ENCODE measurements around the gene RELL2.

Gene RELL2

DNA sequence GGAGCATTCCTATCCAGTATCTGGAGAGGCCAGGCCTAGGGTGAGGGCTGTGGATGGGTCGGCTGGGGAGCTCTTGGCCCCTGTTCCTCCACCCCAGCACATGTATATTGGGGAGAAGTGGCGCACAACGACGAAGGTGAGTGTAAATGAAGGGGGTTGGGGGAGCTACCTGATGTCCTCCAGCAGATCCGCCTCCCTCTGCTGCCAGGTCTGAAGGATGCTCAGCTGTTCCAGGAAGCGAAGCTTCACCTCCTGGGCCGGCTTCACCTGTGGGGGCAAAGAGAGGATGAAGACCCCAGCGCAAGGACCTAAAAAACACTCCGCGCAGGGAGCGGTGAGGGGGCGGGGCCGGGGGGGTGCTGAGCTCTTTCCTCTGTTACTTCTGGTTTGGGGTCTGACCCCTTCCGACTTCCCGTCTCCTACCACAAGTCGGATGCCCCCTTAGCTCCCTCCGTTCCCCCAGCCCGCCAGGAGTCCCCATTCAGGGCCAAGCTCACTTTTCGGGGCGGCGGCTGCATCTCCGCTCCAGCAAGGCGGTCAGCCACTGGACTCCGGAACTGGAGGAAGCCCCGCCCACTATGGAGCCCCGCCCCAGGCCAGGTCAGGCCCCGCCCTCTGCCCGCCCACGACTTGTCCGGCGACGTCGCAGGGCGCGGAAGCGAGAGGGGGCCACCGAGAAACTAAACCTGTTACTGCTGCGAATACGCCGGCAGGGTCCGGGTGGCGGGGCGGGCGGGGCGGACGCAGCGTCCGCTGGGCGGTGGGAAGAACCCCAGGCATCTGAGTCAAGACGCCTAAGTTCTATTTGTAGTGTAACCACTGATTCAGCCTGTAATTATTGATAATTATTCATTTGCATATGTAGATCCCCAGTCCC lies 14.3 kb downstream of the RELL2 start, which contains the start of gene FCHSD1:
TSS of gene FCHSD1 (minus strand) at position 568 of the 877 bp plus-strand sequence. CDS start at position 518, 50 bp downstream.
- peak; percentile 33 to 68 for DNase-seq

DNA sequence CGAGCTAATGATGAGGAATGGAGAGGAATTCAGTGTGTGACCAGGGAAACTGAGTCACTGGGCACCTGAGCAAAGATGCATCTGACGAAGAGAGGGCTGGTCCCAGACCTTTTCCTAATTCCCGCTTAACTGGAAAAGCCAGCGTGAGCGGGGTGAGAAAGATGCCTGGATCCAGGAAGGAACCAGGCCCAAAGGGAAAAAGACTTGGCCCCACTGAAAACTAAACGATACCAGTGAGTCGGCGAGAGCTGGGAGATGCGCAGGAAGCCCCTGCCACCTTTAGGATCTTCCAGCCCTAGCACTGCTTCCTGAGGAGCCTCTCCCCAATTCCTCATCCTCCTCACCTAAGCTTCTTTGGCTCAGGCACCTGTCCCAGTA lies 14.9 kb downstream of the RELL2 start:
- no peak for DNase-seq

DNA sequence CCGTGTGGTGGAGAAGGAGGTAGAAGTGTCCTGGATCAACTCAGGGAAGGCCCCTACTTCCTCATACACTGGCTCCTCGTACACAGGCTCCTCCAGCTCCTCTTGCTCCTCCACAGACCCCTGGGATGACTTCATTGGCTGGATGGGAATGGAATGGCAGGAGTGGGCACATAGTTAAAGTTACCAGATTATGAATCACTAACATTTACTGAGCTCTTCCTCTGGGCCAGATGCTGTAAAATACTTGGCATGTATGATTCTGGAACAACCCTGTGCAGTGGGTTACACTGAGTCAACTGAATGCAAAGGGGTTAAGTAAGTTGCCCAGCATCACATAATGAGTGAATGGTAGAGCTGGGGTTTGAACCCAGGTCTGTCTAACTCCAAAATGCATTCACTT lies 17.5 kb downstream of the RELL2 start:
- DNase-seq, result no peak

DNA sequence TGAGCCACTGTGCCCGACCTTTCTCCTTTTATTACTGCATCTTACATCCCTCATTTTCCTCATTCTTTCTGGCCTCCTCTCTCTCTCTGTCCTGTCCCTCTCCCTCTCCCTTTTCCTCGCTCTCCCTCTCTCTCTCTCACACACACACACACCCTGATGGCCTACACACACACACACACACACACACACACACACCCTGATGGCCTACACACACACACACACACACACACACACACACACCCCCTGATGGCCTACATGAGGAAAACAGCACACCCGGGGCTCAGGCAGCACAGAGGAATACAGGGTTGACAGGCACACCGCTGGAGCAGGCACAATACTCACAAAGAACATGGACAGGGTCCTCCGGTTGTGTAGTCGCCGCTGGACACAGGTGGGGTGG lies 18.2 kb downstream of the RELL2 start:
- no peak for DNase-seq

DNA sequence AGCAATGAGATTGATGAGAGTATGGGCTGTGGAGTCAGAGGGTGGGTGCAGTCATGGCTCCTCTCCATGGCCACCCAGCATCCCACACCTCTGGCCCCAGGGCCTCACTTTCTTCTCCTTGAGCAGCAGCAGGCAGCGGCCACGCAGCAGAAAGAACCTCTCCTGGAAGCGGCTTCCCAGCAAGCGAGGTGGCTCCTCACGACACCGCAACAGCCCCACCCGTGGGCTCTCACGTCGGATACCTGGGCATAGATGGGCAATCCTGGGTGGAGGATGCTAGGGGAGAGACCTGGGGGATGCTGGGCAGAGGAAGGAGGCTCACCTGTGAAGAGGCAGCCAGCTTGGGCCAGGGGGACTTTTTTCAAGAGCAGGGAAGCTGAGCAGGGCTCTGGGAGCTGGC lies 19.6 kb downstream of the RELL2 start:
- DNase-seq, result no peak

DNA sequence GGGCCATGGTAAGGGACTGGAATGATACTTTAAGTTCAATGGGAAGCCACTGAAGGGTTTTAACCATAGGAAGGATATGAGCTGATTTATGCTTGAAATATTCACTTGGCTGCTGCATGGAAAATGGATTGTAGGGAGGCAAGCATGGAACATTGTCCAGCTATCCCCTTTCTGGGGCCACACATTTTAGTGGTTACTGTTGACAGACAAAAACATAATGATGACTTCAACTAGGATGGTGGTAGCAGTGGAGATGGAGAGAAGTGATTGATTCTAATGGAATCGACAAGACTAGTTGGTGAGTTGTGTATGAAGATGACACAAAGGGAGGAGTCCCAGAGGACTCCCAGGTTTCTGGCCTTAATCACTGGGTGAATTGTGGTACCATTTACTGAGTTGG lies 20.6 kb downstream of the RELL2 start:
- DNase-seq, result no peak

DNA sequence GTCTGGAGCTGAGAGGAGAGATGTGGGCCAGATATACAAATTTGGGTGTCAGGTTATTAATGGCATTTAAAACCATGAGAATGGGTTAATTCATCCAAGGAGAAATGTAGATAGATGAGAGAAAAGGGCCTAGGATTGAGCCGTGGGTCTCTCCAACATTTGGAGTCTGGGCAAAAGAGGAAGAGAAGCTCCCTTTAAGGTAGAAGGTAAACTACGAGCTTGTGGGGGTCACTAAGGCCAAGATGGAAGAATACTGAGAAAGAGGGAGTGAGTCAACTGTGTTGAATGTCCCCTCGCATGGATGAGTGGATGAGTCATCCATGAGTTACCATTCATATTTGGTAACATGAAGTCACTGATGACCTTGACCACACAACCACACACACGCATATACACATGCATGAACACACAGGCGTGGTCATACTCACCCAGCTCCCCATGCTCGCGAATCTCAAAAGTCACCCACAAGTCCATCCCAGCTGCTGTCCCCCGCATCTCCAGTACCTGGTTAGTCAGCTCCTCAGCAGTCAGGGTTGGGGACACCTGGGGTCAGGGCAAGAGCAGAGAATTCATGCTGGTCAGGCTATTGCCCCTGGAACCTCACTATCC lies 21.2 kb downstream of the RELL2 start:
- DNase-seq, result no peak

DNA sequence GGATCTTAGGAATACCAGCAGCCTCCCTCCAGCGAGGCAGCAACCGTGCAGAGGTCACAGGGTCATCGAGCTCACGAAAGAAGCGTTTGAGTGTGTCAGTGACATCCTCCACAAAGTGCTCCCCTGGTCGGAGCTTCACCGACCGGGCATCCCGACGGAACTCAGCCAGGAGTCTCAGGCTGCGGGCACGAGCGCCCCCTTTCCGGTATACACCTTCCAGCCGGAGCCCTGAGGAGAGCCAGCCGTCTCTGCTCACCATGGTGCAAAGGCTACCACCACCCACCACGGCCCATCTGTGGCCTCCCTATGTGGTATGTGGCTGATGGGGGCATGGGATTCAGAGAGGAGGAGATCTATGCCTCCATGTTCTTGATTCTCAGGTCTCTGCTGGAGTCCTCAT lies 25.2 kb downstream of the RELL2 start:
- DNase-seq, result no peak

DNA sequence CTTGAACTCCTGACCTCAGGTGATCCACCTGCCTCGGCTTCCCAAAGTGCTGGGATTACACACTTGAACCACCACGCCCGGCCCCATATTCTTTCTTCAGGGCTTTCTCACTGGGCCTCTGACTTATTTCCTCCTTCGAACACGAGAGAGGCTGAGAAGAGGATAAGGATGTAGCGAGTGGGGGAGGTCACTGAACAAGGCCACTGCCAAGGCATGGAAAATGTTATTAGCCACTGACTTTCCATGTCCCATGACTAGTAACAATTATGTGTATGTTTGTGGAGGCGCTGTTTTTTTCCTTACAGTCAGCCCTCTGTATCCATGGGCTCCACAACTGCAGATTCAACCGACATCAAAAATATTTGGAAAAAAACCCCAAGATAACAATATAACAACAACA lies 26.7 kb downstream of the RELL2 start:
- DNase-seq, result no peak

DNA sequence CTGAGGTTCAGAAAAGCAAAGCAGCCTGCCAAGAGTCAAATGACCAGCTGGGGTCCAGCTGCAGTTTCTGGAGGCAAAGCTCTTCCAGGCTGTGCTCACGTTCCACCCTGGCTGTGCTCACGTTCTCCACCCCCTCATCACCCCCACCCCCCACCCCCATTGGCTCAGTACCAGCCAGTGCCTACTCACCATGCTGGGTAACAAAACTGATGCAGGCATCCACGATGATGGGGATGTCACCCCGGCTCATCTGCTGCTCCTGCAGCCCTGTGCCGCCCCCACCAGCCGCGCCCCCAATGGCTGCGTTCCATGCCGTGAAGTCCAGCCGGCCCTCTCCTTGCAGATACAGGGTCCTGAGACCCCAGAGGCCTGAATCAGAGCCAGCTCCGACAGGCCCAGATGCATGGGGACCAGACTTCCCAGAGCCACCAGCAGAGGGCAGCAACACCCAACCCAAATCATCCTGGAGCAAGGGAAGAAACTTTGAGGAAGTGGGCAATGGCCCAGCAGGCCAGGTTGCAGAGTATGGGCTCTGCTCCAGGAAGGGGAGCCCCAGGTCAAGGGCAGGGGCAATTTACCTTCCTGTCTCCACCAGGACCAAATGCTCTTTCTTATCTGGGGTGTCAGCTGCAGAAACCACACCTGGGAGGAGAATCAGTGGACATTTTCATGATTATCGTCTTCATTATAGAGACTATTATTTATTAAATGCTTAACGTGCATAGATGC lies 28.1 kb downstream of the RELL2 start:
- peak in 1 of 2 experiments; percentile 52 for DNase-seq

DNA sequence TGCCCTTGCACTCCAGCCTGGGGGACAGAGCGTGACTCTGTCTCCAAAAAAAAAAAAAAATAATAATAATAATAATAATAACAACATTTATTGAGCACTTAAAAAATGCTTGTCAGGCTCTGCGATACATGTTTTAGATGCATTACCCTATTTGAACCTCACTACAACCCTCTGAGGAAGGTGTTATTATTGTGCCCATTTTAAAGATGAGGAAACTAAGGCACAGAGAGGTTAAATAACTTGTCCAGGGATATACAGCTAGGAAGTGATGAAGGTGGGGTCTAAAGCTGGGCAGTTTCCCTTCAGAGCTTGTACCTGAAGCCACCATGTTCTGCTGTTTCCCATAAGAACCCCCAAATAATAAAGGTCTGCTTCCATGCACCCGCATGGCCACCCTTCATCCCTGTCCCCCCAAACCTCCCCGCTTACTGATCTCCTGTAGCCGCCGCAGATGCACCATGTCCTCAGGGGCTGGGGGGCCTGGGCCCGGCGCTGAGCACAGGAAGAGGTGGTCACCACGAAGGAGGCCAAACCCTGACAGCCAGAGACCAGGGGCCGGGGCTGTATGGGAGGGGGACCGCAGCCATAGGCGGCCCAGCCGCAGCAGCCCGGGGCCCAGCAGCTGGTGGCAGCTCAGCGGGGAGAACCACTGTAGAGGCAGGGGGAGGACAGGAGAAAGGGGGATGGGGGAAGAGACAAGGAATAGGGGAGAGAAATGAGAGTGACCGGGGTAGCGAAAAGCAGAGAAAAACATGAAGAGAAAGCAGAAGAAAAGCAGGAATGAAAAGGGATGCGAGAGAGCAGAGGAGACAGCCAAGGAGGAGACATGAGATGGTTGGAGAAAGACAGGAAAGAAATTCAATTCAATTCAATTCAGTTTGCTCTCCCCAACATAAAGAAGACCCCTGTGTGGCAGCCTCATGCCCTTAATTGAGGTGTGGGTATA lies 29.5 kb downstream of the RELL2 start:
- DNase-seq, result no peak

DNA sequence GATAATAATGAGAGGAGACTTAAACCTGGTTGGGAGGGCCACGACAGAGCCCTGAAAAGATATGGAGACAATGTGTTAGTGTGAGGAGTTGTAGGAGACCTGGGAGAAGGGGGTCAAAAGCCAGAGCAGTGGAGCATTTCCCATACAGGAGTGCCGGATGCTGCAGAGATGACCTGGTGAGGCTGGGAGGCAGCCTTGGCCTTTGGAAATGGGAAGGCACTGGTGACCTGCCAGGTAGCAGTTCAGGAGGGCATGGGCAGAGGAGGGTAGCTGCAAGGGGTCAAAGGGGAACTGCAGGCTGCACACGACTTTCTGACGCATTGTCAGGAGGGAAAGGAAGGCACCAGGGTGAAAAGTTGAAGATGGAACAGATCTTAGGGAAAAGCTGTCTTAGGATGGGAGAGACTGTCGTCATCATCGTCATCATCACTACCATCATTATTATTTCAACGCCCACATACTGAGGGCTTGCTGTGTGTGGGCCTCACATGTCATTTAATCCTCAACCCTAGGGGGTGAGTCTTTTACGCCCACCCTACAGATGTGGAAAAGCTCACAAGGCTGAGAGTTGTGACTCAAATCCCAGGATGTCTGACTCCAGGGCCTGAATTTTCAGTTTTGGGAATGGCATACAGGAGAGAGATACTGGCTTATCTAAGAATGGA lies 31.9 kb downstream of the RELL2 start:
- DNase-seq, result no peak

DNA sequence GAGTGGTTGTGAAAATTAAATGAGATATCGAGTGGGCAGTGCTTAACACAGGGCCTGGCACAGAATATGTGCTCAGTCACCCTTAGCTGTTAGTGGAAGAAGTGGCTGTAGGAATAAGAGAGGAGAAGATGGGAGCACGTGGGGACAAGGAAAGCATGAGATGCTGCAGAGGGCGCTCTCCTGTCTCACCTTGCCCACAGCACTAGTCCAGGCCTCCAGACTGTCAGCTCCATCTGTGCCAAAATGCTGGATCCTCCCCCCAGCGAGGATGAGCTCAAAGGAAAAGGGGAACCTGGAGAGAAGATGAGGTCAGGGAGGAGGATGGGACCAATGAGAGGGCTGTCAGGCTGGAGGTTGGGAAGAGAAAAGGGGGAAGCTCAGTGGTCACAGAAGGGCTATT lies 32.7 kb downstream of the RELL2 start:
- DNase-seq, result no peak

DNA sequence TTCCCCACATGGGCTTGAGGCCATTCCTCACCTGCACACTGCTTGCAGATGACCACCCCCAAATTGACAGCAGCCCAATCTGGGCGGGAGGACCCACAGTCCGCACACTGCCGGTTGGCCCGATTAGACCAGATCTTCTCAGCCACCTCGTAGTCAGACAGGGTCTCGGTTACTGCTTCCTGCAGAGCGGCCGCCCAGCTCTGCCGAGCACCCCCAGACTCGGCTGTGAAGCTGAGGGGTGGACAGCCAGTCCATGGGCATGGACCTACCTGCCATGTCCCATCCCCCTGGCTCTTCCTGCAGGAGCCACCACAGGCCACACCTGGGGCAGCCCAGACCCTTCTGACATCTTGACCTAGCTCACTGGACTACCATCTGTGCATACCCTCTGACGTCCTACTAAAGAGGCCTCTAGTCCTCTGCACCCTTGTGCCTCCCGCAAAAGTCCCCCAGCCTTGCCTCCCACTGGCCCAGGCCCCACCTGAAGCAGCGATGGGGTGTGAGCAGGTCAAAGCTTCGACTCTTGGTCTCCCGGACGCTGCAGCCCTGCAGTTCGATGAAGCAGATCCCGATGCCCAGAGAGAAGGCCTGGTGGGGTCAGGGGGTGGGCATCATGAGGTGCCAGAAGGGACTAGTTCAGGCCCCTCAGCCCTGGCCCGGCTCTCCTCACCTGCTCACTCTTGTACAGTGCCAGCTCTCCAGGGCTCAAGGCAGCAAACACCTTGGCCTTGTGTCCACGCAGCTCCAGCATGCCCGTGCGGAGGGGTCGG lies 35.5 kb downstream of the RELL2 start:
- no peak for DNase-seq

DNA sequence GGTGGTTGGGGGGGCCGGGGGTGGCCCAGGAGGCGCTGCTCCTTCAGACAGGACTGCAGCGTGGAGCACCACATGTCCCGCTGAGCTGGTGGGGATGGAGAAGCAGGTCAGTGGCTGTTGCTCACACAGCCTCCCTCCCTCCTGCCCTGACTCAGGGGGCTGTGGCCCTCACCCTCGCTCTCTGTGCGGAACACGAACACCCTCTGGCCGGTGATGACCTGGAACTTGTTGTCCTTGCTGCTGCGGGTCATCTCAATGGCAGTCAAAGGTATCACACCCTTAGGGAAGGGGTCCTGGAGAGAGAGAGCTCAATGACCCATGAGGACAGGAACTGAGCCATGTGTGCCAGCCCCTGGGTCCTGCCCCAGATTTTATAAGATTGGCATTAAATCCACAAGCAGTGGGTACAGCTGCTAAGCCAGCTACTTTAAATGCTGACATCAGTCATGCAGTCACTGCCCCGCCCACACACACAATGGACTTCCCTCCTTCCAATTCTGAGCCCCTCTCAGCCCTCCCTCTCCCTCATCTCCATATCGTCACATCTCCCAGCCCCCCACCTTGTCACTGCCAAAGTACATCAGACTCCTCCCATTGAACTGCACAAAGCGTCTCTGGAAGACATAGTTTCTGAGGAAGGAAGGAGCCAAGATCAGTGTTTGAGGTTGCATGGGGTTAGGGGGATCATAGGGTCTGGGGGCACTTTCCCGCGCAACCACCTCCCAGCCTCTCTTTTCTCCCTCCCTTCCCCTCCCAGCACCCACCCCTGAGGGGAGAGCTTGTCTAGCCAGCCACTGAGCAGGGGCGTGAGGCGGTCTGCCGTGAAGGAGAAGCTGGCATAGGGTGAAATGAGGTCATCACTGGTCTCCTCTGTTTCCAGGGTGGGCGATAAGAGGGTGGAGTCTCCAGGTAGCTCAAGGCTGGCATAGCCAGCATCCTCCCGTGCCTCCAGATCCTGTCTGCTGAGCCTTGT lies 36.3 kb downstream of the RELL2 start:
- no peak for DNase-seq

DNA sequence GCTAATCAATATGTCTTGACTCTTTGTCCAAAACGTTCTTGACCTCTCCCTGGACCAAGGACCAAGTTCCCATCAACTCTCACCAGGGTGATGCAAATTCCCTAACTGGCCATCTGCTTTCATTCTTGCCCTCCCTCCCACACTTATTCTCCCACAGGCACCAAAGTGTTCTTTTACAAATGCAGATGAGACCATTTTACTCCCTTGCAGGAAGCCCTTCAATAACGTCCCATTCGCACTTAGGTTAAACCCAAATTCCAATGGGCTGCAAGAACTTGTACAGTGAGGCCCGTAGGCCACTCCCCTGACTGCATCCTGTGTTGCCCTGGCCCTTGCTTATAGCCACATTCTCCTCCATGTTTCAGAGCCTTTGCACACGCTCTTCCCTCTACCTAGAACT lies 38.0 kb downstream of the RELL2 start:
- DNase-seq, result no peak

DNA sequence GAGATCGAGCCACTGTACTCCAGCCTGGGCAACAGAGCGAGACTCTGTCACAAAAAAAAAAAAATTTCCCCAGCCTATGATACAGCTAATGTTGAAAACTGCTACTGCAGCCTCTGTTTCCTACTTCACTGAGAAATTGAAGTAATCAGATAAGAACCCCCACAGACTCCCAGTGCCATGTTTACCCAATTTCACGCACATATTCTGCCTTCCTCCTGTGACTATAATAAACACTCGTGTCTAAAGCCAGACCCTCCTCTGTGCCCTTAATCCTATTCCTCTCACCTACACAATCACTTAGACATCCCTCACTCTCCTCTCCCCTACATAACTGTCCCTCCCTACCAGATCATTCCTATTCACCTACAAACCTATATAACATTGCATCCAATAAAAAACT lies 38.9 kb downstream of the RELL2 start:
- no peak for DNase-seq

DNA sequence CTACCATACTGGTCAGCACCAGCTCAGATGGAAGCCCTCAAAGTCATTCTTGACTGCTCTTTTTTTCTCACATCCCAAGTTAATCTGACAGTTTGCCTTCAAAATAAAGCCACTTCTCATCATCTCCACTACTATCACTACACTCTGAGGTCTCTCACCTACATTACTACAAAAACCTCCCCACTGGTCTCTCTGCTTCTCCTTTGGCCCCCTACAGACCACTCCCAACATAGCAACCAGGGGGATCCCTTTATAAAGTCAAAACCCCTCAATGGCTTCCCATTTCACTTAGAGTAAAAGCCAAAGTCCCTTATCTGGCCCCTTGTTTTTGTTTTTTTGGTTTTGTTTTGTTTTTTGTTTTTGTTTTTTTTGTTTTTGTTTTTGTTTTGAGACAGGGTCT lies 40.6 kb downstream of the RELL2 start:
- no peak for DNase-seq

DNA sequence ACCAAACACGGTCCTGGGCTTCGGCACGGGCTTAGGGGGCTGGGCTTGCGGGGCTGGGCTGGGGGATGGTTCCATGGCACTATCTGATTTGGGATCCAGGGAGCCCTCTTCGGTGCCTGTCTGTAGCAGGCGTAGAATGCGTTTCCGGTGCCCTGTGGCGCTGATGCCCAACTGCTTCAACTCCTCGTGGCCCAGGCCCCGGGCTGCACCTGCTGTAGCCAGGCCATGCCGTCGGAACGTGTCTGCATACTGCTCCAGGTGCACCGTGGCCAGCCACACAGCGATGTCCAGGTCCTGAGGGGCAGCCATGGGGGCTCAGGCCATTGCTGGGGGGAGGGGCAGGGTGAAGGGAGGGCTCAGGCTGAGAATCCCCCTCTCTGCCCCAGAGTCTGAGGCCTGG lies 43.4 kb downstream of the RELL2 start:
- no peak for DNase-seq

DNA sequence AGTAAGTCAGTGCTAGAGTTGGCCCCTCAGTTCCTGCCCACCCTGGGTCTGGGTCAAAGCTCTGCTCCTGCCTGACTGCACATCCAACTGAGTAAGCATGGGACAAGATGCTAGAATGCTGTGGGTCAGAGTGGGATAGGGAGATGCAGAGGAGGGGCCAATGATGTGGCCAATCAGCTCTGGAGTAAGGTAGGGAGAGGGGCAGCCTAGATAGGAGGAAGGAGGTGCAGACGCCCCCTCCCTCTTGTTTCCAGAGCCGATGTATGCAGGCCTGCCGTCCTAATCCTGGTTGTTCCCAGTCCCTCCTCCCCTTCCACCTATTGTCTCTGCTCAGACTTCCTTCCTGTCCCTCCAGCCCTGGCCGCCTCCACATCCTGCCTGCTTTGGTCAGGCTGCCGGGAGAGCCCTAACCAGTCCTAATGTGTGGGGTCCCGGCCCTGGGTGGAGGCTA lies 44.0 kb downstream of the RELL2 start:
- no peak for DNase-seq
